ENCODE measurements around the gene SPEN. TPM values are rescaled to one million over a fixed set of nuclear protein-coding genes. Genes with fewer than 3 reads are reported as not detected.

SPEN gene
- total RNA-seq, 1 donor from 2014 or later, result 39.4 TPM

GRCh38 chr1:15952317-15953258 lies 105.1 kb downstream of the SPEN start:
- peak overlapping the region; percentile 29 for H3K4me3 Mint-ChIP-seq (ENCODE audit: unreplicated experiment)
- H3K4me1 Mint-ChIP-seq (ENCODE audit: low read depth), result peaks cover 83% of the 10 kb centered on the region

GRCh38 chr1:15953294-15953771 lies 105.8 kb downstream of the SPEN start:
- H3K27me3 Mint-ChIP-seq (ENCODE audit: low read depth), result no peaks in the 10 kb centered on the region
- no peak overlapping the region for H3K4me3 Mint-ChIP-seq (ENCODE audit: unreplicated experiment)
- H3K36me3 Mint-ChIP-seq (ENCODE audit: low read depth), result no peaks in the 10 kb centered on the region
- TF ChIP-seq CTCF (IDR thresholded peaks at IDR 0.05), result no peak
- H3K9me3 Mint-ChIP-seq (ENCODE audit: low read depth), result no peaks in the 10 kb centered on the region
- DNase-seq (ENCODE audit: low spot score), result no peak
- peak overlapping the region; percentile 98 for H3K27ac Mint-ChIP-seq (ENCODE audit: unreplicated experiment)
- peaks cover 83% of the 10 kb centered on the region for H3K4me1 Mint-ChIP-seq (ENCODE audit: low read depth)

More at GRCh38 chr1:15952317-15953258, 105.1 kb downstream of the SPEN start:
- Mint-ChIP-seq H3K27ac (ENCODE audit: unreplicated experiment) (peak overlapping the region; percentile 98), H3K36me3 (ENCODE audit: low read depth) (peaks cover 4% of the 10 kb centered on the region), H3K27me3 (ENCODE audit: low read depth) (no peaks in the 10 kb centered on the region), H3K9me3 (ENCODE audit: low read depth) (no peaks in the 10 kb centered on the region)
- TF ChIP-seq CTCF (IDR thresholded peaks at IDR 0.05), result peak; percentile 51
- DNase-seq (ENCODE audit: low spot score), result no peak

- DNase-seq (ENCODE audit: low spot score), result no peak
- H3K4me3 Mint-ChIP-seq (ENCODE audit: unreplicated experiment), result no peak overlapping the region
- no peaks in the 10 kb centered on the region for H3K9me3 Mint-ChIP-seq (ENCODE audit: low read depth)
- no peaks in the 10 kb centered on the region for H3K36me3 Mint-ChIP-seq (ENCODE audit: low read depth)
- no peaks in the 10 kb centered on the region for H3K27me3 Mint-ChIP-seq (ENCODE audit: low read depth)
- no peak overlapping the region for H3K27ac Mint-ChIP-seq (ENCODE audit: unreplicated experiment)
- no peak for TF ChIP-seq CTCF (IDR thresholded peaks at IDR 0.05)
- peaks cover 83% of the 10 kb centered on the region for H3K4me1 Mint-ChIP-seq (ENCODE audit: low read depth)
Observed at GRCh38 chr1:15953791-15954241, 106.3 kb downstream of the SPEN start.

- no peaks in the 10 kb centered on the region for H3K36me3 Mint-ChIP-seq (ENCODE audit: low read depth)
Observed at GRCh38 chr1:15954316-15954715, 106.8 kb downstream of the SPEN start.

More at GRCh38 chr1:15954316-15954715, 106.8 kb downstream of the SPEN start:
- Mint-ChIP-seq H3K27ac (ENCODE audit: unreplicated experiment) (no peak overlapping the region), H3K9me3 (ENCODE audit: low read depth) (no peaks in the 10 kb centered on the region), H3K4me1 (ENCODE audit: low read depth) (peaks cover 83% of the 10 kb centered on the region), H3K4me3 (ENCODE audit: unreplicated experiment) (no peak overlapping the region), H3K27me3 (ENCODE audit: low read depth) (no peaks in the 10 kb centered on the region)
- DNase-seq (ENCODE audit: low spot score), result no peak
- TF ChIP-seq CTCF (IDR thresholded peaks at IDR 0.05), result no peak

Data from chondrocyte (in vitro differentiated cells).